SK-N-SH treated with all-trans-retinoic acid at 6 μM for 48 hours (cell line): Measurements from ENCODE around the gene FRMD1.

Experiments
- ATAC-seq: fragments of 200-7000 bp; cut with Tn5 transposase; 3 replicates; pipeline ENCODE4 v1.9.1; 2020; ENCODE audit warnings: mild to moderate bottlenecking, moderate library complexity
- ARNTL ChIP-seq: fragments of 450-650 bp; formaldehyde crosslinking; IDR thresholded peaks from 2 replicates; pipeline ENCODE4 v1.5.0; 2020; ENCODE audit warnings: low read depth, mild to moderate bottlenecking, moderate library complexity, borderline replicate concordance
- BACH2 ChIP-seq: fragments of 250-450 bp; sonication (Bioruptor Pico); IDR thresholded peaks from 2 replicates; pipeline ENCODE4 v1.9.0; 2021; ENCODE audit warnings: mild to moderate bottlenecking, borderline replicate concordance
- CSDC2 ChIP-seq: fragments of 250-450 bp; sonication (Bioruptor Pico); IDR thresholded peaks from 2 replicates; pipeline ENCODE4 v1.5.0; 2020; ENCODE audit warnings: mild to moderate bottlenecking, moderate library complexity
- CSRNP3 ChIP-seq: fragments of 250-450 bp; sonication (Bioruptor Pico); IDR thresholded peaks from 2 replicates; pipeline ENCODE4 v1.5.1; 2021; ENCODE audit warnings: mild to moderate bottlenecking, moderate library complexity
- ESRRG ChIP-seq: fragments of 250-450 bp; sonication (Bioruptor Pico); IDR thresholded peaks from 2 replicates; pipeline ENCODE4 v1.6.1; 2021; ENCODE audit warnings: mild to moderate bottlenecking
- GLIS3 ChIP-seq: fragments of 250-450 bp; sonication (Bioruptor Pico); IDR thresholded peaks from 2 replicates; pipeline ENCODE4 v1.5.0; 2020; ENCODE audit warnings: mild to moderate bottlenecking, moderate library complexity
- ISL1 ChIP-seq: fragments of 250-450 bp; sonication (Bioruptor Pico); IDR thresholded peaks from 2 replicates; pipeline ENCODE4 v2.1.2; 2022; ENCODE audit warnings: mild to moderate bottlenecking, moderate library complexity
- OSR1 ChIP-seq: fragments of 250-450 bp; sonication (Bioruptor Pico); IDR thresholded peaks from 2 replicates; pipeline ENCODE4 v1.8.0; 2022; ENCODE audit warnings: moderate library complexity, mild to moderate bottlenecking, inconsistent platforms
- PPARA ChIP-seq: fragments of 250-450 bp; sonication (Bioruptor Pico); IDR thresholded peaks from 2 replicates; pipeline ENCODE4 v1.5.0; 2020; ENCODE audit warnings: mild to moderate bottlenecking, borderline replicate concordance
- RARB ChIP-seq: fragments of 250-450 bp; sonication (Bioruptor Pico); IDR thresholded peaks from 2 replicates; pipeline ENCODE4 v1.8.0; 2021; ENCODE audit warnings: mild to moderate bottlenecking, moderate library complexity
- SNAI2 ChIP-seq: fragments of 250-450 bp; sonication (Bioruptor Pico); IDR thresholded peaks from 2 replicates; pipeline ENCODE4 v1.5.0; 2020; ENCODE audit warnings: mild to moderate bottlenecking, moderate library complexity
- TCF4 ChIP-seq: fragments of 250-450 bp; sonication (Bioruptor Pico); IDR thresholded peaks from 2 replicates; pipeline ENCODE4 v1.8.0; 2021; ENCODE audit warnings: mild to moderate bottlenecking, moderate library complexity, borderline replicate concordance
- TOX ChIP-seq: fragments of 250-450 bp; sonication (Bioruptor Pico); IDR thresholded peaks from 2 replicates; pipeline ENCODE4 v1.8.0; 2021; ENCODE audit warnings: mild to moderate bottlenecking, moderate library complexity, borderline replicate concordance
- TSHZ2 ChIP-seq: fragments of 250-450 bp; sonication (Bioruptor Pico); IDR thresholded peaks from 2 replicates; pipeline ENCODE4 v1.5.0; 2020; ENCODE audit warnings: mild to moderate bottlenecking, moderate library complexity
- ZC3H10 ChIP-seq: fragments of 250-450 bp; sonication (Bioruptor Pico); IDR thresholded peaks from 2 replicates; pipeline ENCODE4 v1.5.1; 2021; ENCODE audit warnings: mild to moderate bottlenecking, moderate library complexity
- ZFP3 ChIP-seq: fragments of 250-450 bp; sonication (Bioruptor Pico); IDR thresholded peaks from 2 replicates; pipeline ENCODE4 v1.5.0; 2020; ENCODE audit warnings: mild to moderate bottlenecking, moderate library complexity
- ZFP30 ChIP-seq: fragments of 450-650 bp; formaldehyde crosslinking; IDR thresholded peaks from 2 replicates; pipeline ENCODE4 v1.5.0; 2022; ENCODE audit warnings: mild to moderate bottlenecking, moderate library complexity
- ZNF565 ChIP-seq: fragments of 450-650 bp; formaldehyde crosslinking; conservative IDR thresholded peaks from 2 replicates; pipeline ENCODE4 v1.5.0; 2020; ENCODE audit warnings: low read depth, mild to moderate bottlenecking, moderate library complexity
- ZNF70 ChIP-seq: fragments of 450-650 bp; formaldehyde crosslinking; IDR thresholded peaks from 2 replicates; pipeline ENCODE4 v1.5.0; 2020; ENCODE audit warnings: mild to moderate bottlenecking, moderate library complexity
- ZNF8 ChIP-seq: fragments of 450-650 bp; formaldehyde crosslinking; IDR thresholded peaks from 2 replicates; pipeline ENCODE4 v1.5.0; 2020; ENCODE audit warnings: mild to moderate bottlenecking, moderate library complexity
- TF ChIP-seq, protein P1 (sequence below): fragments of 250-450 bp; sonication (Bioruptor Pico); IDR thresholded peaks from 2 replicates; pipeline ENCODE4 v1.8.0; 2020; ENCODE audit warnings: mild to moderate bottlenecking, moderate library complexity, borderline replicate concordance
- TF ChIP-seq, protein P2 (sequence below): fragments of 250-450 bp; sonication (Bioruptor Pico); IDR thresholded peaks from 2 replicates; pipeline ENCODE4 v1.5.1; 2020; ENCODE audit warnings: low read depth, mild to moderate bottlenecking, moderate library complexity
- TF ChIP-seq, protein P3 (sequence below): fragments of 250-450 bp; sonication (Bioruptor Pico); IDR thresholded peaks from 2 replicates; pipeline ENCODE4 v1.8.0; 2021; ENCODE audit warnings: low read depth, mild to moderate bottlenecking, moderate library complexity, borderline replicate concordance

The FRMD1 gene

GRCh38 chr6:168035661-168036545 lies 43.1 kb downstream of the FRMD1 start (continued):
- TF ChIP-seq PPARA (CRISPR knock-in tag) (no peak), ZNF70 (CRISPR knock-in tag) (no peak), CSRNP3 (CRISPR knock-in tag) (no peak), CSDC2 (no peak), ZNF8 (CRISPR knock-in tag) (no peak), ESRRG (CRISPR knock-in tag) (no peak), SNAI2 (CRISPR knock-in tag) (no peak), ZFP30 (CRISPR knock-in tag) (no peak)

- peak; percentile 71 for ATAC-seq
- TF ChIP-seq, protein P1, sequence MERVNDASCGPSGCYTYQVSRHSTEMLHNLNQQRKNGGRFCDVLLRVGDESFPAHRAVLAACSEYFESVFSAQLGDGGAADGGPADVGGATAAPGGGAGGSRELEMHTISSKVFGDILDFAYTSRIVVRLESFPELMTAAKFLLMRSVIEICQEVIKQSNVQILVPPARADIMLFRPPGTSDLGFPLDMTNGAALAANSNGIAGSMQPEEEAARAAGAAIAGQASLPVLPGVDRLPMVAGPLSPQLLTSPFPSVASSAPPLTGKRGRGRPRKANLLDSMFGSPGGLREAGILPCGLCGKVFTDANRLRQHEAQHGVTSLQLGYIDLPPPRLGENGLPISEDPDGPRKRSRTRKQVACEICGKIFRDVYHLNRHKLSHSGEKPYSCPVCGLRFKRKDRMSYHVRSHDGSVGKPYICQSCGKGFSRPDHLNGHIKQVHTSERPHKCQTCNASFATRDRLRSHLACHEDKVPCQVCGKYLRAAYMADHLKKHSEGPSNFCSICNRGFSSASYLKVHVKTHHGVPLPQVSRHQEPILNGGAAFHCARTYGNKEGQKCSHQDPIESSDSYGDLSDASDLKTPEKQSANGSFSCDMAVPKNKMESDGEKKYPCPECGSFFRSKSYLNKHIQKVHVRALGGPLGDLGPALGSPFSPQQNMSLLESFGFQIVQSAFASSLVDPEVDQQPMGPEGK (CRISPR knock-in tag) = peak; percentile 24; the same call in 1 of the 2 replicates
- TF ChIP-seq ZC3H10 (CRISPR knock-in tag) = no peak
Observed at GRCh38 chr6:168035098-168035660, 43.8 kb downstream of the FRMD1 start.

GRCh38 chr6:168034537-168034936 lies 44.5 kb downstream of the FRMD1 start:
- ATAC-seq = no peak
- TF ChIP-seq, protein P2, sequence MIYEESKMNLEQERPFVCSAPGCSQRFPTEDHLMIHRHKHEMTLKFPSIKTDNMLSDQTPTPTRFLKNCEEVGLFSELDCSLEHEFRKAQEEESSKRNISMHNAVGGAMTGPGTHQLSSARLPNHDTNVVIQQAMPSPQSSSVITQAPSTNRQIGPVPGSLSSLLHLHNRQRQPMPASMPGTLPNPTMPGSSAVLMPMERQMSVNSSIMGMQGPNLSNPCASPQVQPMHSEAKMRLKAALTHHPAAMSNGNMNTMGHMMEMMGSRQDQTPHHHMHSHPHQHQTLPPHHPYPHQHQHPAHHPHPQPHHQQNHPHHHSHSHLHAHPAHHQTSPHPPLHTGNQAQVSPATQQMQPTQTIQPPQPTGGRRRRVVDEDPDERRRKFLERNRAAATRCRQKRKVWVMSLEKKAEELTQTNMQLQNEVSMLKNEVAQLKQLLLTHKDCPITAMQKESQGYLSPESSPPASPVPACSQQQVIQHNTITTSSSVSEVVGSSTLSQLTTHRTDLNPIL = no peak
- no peak for TF ChIP-seq BACH2
- TF ChIP-seq OSR1 (CRISPR knock-in tag) = no peak
- TF ChIP-seq TOX = no peak
- TF ChIP-seq SNAI2 (CRISPR knock-in tag) = no peak
- no peak for TF ChIP-seq ZNF70 (CRISPR knock-in tag)
- no peak for TF ChIP-seq ESRRG (CRISPR knock-in tag)
- TF ChIP-seq, protein P3, sequence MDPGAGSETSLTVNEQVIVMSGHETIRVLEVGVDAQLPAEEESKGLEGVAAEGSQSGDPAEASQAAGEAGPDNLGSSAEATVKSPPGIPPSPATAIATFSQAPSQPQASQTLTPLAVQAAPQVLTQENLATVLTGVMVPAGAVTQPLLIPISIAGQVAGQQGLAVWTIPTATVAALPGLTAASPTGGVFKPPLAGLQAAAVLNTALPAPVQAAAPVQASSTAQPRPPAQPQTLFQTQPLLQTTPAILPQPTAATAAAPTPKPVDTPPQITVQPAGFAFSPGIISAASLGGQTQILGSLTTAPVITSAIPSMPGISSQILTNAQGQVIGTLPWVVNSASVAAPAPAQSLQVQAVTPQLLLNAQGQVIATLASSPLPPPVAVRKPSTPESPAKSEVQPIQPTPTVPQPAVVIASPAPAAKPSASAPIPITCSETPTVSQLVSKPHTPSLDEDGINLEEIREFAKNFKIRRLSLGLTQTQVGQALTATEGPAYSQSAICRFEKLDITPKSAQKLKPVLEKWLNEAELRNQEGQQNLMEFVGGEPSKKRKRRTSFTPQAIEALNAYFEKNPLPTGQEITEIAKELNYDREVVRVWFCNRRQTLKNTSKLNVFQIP (CRISPR knock-in tag) = no peak
- TF ChIP-seq ZNF565 (CRISPR knock-in tag) = no peak
- TF ChIP-seq CSDC2 = no peak
- no peak for TF ChIP-seq GLIS3

DNA sequence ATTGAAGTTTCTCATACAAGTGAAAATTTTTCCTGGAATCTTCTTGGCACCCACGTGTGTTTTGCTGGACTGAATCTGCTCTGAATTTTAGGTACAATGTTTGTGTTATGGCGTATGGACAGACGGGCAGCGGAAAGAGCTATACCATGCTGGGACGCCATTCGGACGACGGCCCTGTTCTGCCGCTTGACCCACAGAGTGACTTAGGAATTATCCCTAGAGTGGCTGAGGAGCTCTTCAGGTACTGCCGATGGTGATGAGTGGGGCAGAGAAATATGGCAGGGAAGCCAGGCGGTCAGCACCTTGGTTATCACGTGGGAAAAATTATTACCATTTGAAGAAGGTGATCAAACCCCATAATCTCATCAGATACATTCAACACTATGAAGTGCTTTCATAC lies 45.2 kb downstream of the FRMD1 start:
- ATAC-seq = no peak
- TF ChIP-seq GLIS3 (no peak), ZC3H10 (CRISPR knock-in tag) (no peak), RARB (no peak), OSR1 (CRISPR knock-in tag) (no peak), SNAI2 (CRISPR knock-in tag) (no peak), ESRRG (CRISPR knock-in tag) (no peak), ARNTL (CRISPR knock-in tag) (no peak), CSDC2 (no peak), TSHZ2 (CRISPR knock-in tag) (no peak), CSRNP3 (CRISPR knock-in tag) (no peak), ZNF8 (CRISPR knock-in tag) (no peak), TCF4 (no peak), ISL1 (no peak), TOX (no peak), ZNF565 (CRISPR knock-in tag) (no peak), ZFP3 (no peak)
- TF ChIP-seq, protein P2 = no peak
